KG1 (cell line): ENCODE results near the gene PHPT1.
"Not testable (repeated sequence)": the region's sequence is repeated elsewhere in the genome, so short reads cannot be mapped to it uniquely, and the experiment has no call there.

Source experiments
- DNase-seq: peaks from one replicate; lab custom pipeline; 2025; lab: John Stamatoyannopoulos, UW

Gene PHPT1

DNA sequence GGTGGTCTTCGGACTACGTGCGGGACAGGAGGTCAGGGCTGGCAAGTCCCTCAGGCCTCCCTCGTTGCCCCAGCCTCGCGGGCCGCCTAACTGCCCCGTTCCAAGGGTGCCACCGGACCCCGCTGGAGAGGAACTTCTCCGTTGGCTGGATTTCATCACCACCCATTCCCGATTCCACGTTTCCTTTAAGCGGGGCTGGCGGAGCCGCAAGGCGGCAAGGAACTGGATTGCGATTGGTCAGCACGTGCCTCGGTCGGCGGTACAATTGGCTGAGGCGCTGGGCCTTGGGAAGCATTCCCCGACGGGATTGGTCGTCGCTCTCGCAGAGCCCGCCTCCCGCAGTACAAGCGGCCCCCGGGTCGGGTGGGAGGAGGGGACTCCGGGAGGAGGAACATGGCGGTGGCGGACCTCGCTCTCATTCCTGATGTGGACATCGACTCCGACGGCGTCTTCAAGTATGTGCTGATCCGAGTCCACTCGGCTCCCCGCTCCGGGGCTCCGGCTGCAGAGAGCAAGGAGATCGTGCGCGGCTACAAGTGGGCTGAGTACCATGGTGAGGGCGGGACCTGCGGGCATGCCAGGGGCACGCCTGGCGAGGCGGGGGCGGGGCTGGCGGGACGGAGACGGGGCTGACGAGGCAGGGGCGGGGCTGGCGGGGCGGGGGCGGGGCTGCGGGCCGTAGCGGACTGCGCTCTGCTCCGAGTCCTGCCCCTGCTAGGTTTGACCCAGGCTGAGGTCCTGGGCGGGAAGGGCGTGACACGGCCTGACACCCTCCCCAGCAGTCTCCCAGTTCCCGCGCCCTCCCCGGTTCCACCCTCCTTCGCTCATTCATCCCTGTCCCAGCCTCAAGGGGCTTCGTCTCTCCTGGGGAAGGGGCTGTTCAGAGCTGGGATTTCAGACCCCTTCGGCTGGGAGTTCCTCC lies at the start of gene PHPT1:
Gene PHPT1 (plus strand): TSS at position 372 of the 922 bp plus-strand sequence. CDS start 22 bp downstream, at position 394.
- DNase-seq = peak; percentile 96

DNA sequence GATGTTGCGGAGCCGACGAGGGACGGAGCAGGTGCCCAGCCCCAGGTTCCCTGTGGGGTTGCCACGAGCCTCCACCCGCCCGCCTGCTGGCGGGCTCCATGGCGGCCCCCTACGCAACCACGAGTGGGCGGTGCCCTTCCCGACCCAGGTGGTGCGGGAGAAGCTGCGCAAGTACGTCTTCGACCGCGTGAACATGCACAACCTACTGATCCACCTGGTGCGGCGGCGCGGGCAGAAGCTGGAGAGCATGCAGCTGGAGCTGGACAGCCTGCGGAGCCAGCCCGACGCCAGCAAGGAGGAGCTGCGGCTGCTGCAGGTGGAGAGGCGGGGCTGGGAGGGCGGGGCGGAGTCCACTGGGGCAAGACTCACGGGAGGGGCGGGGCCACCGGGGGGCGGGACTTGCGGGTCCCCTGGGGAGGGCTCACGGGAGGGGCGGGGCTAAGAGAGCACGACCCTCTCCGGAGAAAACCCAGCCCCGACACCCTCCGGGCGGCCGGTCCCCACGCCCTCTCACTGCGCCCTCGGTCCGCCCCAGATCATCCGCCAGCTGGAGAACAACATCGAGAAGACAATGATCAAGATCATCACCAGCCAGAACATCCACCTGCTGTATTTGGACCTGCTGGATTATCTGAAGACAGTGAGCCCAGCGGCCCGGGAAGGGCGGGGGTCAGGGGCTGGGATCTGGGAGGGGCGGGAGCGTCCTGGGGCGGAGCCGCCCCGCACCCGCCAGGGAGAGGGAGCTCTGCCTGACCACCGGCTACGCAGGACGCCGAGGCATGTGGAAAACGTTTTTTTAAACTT lies 49.2 kb upstream of the PHPT1 start:
- no peak for DNase-seq

DNA sequence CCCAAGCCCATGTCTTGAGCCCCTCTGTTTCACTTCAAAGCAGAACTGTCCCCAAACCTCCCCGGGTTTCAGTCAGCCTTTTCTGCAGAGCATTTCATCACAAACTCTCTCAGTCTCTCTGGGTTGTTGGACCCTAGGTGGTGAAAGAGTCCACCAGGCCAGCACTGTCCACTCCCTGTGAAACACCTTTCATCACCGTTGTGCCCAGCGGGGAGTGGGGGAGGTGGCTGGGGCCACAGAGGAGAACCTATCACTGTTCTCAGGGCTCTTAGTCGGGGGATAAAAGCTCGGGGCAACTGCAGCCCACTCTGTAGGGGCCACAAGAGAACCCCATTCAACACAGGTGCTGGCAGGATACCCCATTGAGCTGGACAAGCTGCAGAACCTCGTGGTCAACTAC lies 46.9 kb upstream of the PHPT1 start:
- DNase-seq = no peak

DNA sequence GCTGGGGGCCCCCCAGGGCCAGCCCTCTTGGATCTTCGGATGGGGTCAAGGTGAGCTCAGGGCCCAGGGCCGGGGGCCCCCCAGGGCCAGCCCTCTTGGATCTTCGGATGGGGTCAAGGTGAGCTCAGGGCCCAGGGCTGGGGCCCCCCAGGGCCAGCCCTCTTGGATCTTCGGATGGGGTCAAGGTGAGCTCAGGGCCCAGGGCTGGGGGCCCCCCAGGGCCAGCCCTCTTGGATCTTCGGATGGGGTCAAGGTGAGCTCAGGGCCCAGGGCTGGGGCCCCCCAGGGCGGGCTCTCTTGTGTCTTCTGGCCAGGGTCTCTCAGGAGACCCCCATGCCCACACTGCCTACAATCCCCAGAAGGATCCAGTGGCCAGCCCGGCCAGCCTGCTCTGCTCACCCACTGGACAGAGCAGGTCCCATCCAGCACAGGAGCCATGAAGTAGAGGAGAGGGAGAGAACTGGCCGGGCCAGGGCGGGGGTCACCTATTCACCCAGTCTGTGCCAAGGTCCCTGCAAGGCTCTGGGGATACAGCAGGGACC lies 46.1 kb upstream of the PHPT1 start:
- DNase-seq = not testable (repeated sequence)

DNA sequence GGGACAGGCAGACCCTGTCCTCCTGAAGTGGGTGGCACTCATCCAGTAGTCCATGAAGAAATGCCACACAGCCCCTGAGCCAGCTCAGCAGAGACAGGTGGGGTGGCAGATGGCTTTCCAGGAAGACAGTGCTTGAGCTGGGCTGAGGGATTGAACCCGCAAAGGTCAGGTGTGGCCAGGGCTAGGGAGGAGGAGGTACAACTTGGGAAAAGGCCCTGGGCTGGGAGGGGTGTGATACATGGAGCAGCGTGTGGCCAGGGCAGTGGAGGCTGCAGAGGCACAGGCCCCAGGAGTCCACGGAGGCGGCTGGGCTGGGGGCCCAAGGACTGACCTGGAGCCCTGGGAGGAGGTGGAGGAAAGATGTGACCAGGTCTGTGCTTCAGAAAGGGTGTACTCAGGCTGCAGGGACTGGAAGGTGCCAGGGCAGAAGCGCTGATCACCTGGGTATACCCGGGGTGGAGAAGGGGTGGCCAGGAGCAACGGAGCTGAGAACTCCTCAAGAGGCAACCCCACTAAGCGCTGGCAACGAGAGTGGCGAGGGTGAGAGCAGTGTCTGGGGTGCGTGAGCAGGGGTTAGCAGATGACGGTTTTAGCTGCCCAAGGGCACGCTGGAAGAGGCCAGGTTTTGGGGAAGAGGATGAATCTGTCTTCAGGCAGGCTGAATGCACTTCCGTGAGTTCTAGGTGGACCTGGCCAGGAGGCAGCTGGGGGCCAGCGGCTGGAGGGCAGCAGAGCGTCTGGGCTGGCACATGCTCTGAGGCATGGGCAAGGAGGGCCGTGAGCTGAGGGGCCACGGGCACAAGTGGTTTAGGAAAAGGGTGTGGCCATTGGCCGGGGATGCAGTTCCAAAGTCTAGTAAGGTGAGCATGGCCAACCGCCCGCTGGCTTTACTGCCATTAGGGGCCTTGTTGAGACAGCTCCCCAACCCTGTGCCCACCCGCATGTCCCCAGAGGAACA lies 45.4 kb upstream of the PHPT1 start:
- no peak for DNase-seq

DNA sequence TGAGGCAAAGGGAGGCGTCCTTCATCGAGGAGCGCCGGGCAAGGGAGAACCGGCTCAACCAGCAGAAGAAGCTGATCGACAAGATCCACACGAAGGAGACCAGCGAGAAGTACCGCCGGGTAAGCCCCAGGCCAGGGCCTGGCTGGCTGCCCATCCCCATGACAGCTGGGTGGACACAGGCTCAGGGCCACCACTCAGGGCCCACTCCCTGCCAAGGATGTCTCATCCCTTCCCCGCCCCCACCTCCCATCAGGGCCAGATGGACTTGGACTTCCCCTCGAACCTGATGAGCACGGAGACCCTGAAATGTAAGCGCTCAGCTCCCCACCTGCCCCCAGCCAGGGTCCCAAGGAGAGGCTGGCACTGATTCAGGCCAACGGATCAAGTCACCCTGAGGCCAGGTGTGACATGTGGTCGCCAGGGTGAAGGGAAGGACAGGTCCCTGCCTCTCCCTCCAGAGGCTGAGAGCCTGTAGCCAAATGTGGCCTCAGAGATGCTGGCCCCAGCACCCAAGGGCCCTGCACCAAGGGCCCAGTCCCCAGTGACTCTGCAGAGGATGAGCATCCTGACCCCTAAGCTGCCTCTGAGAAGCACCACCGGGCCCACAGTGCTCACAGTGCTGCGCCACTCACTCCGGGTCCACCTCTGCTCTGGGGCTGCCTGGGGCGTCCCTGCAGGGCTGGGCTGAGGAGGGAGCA lies 44.6 kb upstream of the PHPT1 start:
- no peak for DNase-seq

DNA sequence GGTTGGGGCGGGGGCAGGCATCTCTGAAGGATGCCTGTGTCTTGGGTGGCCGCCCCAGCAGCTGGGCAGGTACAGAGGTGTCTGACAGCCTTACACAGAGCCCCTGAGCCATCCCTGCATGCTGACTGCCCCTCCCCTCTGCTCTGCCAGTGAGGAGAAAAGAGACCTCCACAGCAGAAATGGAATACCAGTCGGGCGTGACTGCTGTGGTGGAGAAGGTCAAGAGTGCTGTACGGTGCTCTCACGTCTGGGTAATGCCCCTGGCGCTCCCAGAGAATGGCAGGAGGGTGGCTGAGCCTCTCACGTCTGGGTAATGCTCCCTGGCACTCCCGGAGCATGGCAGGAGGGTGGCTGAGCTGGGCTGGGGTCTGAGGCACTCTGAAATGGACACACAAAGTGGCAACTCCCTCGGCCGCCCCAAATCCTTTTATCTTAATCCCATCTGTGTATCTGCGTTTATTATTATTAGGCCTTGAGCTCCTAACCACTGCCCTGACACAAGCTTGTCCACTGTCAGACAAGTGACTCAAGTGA lies 43.9 kb upstream of the PHPT1 start:
- no peak for DNase-seq

DNA sequence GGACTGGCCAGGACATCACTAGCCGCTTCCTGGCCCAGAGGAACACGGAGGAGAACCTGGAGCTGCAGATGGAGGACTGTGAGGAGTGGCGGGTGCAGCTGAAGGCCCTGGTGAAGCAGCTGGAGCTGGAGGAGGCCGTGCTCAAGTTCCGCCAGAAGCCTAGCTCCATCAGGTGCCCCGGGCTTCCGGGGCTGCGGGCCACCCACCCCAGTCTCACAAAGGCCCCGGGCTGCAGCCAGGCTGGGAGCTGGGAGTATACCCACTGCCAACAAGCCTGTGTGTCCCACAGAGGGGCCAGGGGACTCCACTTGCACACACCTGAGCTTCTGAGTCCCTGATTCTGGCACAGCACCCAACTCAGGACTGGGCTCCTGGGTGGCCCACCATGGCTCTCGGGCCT lies 43.1 kb upstream of the PHPT1 start:
- no peak for DNase-seq

DNA sequence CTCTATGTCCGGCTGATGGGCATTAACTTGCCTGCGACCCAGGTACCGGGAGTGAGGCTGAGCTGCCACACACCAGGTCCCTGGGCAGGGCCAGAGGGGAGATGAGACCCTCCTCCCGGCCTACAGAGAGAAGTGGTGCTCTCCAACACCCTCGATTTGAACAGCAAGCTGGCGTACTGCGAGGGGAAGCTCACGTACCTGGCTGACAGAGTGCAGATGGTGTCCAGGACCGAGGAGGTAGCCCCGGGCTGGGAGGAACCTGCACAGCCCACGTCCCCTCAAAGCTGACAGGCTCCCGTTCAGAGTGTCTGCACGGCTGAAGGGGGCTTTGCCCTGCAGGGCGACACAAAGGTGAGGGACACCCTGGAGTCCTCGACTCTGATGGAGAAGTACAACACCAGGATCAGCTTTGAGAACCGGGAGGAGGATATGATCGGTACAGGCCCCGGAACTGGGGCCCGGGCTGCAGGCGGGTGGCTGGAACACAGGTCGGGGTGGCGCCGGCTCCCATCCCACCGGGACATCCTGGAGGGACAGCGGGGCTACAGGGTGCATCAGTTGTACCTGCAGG lies 42.5 kb upstream of the PHPT1 start:
- no peak for DNase-seq

DNA sequence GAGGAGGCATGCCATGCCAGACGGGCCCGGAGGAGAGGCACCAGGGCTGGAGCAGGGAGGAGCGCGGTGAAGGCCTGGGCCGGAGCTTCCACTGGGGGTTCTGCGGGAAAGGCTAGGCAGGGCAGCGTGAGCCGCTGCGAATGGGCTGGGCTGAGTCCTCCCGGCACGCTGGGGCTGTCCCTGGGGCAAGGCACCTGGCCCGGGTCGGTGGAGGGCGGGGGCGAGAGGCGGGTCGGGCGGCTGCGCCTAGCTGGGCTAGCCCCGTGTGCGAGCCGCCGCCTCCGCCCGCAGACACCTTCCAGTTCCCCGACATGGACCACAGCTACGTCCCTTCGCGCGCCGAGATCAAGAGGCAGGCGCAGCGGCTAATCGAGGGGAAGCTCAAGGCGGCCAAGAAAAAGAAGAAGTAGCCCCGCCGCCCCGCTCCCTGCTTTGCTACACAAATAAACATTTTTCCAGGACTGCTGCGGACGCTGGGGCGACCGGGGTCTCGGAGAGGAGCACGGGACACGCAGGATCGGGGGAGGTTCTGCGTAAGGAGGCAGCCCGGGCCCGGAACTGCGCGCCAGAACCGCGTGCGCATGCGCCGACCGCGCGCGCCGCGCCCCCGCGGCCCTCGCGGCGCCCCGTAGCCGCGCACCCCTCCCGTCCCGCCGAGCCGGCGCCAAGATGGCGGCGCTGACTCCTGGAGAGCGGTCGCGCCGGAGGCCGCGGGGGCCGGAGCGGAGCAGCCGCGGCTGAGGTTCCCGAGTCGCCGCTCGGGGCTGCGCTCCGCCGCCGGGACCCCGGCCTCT lies 41.7 kb upstream of the PHPT1 start, which contains the start of gene RABL6:
Gene RABL6 (plus strand): TSS at position 668 of the 794 bp plus-strand sequence. CDS start 249 bp downstream, outside the sequence.
- peak; percentile 83 for DNase-seq

DNA sequence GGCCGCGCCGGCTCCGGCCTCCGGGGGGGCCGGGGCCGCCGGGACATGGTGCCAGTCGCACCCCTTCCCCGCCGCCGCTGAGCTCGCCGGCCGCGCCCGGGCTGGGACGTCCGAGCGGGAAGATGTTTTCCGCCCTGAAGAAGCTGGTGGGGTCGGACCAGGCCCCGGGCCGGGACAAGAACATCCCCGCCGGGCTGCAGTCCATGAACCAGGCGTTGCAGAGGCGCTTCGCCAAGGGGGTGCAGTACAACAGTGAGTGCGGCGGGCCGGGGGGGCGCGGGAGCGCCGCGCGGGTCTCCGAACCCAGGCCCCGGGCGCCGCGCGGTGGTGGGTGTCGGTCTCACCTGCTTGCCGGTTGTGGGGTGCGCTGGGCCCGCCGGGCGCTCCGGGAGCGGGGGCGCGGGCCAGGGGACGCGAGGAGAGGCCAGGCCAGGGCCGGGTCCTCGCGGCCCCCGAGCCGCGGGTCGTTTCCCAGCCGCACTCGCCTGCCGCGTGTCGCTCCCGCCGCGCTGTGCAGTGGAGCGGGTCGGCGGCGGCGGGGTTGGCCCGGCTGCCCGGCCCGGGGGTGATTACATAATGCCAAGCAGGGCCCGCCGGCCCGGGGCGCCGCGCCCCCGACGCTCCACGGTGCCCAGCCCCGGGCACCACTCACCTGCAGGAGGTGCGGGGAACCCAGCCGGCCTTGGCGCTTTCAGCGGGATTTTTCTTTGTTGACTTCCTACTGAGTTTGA lies 41.0 kb upstream of the PHPT1 start:
- no peak for DNase-seq

DNA sequence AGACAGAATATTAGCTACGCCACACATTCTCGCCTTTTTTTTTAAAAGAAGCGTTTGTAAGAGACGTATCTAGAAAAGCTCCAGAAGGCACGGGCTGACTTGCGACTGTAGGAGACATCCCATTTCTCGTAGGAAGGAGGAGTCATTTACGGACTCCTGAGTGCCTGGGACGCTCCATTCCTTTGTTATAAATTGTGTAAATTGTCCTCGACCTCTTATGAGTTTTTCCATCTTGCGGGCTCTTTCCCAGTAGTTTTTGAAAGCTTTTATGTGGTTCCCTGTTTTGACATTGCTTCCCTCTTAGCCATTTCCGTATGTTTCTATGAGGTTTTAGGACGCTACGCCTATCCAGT lies 40.4 kb upstream of the PHPT1 start:
- DNase-seq = no peak

DNA sequence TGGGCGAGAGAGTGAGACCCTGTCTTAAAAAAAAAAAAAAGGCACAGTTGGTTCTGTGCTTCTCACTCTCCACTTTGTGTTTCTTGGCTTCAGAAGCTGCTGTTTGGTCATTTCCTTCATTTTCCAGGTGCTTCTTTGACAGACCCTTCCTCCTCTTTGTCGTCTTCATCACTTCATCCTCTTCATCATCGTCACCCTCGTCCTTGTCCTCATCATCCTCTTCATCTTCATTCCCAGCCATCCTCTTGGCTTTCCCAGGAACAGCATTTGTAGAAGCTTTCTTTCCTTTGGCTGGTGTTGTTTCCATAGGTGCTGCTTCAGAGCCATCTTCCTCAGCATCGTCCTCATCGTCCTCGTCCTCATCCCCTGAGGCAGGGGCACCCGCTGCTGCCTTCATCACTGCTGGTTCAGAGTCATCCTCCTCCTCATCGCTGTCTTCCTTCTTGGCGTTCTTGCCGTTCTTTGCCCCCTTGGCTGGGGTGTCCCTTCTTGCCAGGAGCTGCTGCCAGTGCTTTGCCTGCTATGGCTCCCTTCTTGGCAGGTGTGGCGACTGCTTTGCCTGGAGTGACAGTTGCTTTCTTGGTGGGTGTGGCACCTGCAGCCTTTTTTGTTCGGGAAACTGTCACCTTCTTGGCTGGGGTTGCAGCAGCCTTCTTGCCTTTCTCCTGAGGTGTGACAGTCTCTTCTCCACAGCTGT lies 34.3 kb upstream of the PHPT1 start:
- no peak for DNase-seq

DNA sequence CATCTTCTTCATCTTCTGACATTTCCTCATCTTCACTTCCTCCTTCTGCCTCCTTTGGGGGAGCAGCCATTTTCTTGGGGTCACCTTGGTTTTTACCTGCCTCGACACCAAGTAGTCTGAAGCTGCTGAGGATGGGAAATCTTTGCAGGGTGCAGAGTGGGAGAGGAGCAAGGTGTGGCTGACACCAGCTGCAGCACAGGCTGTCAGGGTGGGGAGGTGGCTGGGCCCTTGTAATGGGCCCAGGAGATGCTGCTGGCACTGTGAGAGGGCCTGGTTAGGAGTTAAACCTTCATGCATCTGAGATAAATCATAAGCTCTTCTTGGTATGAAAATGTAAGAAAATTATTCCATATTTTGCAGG lies 33.8 kb upstream of the PHPT1 start:
- DNase-seq = no peak

DNA sequence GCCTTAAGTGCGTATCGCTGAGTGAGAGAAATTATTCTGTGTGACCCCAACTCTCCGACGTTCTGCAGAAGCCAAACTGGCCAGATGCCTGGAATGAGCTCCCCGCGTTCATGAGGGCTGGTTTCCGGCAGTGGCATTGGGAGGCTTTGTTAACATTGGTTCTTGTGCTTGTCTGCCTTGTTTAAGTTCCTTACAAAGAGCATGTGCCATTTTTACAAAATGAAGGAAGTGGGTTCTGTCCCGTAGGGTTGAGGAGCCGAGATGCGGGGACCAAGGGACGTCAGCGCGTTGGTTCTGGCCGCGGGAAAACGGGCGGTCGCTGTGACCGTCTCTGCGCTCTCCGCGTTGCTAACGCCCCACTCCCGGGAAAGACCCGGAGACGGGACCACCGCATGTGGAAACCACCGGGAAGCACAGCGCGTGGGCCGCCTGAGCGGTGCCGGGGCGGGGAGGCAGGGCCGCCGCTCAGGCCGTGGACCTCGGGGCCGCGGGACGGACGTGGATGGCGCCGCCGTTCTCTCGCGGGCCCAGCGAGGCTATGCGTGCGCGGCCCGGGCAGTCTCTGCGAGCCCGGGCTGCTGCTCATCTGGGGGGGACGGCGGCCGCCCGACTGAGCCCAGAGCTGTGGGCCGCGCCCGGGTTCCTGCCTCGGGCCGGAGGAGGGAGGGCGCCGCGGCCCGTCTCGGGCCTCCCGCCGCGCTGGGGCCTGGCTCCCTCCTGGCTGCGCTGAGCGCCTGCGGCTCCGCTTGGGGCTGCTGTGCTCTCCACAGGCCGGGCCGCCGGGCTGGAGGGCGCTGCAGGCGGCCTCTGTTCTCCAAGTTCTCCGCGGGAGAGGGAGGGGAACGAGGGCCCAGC lies 28.0 kb upstream of the PHPT1 start:
- no peak for DNase-seq

DNA sequence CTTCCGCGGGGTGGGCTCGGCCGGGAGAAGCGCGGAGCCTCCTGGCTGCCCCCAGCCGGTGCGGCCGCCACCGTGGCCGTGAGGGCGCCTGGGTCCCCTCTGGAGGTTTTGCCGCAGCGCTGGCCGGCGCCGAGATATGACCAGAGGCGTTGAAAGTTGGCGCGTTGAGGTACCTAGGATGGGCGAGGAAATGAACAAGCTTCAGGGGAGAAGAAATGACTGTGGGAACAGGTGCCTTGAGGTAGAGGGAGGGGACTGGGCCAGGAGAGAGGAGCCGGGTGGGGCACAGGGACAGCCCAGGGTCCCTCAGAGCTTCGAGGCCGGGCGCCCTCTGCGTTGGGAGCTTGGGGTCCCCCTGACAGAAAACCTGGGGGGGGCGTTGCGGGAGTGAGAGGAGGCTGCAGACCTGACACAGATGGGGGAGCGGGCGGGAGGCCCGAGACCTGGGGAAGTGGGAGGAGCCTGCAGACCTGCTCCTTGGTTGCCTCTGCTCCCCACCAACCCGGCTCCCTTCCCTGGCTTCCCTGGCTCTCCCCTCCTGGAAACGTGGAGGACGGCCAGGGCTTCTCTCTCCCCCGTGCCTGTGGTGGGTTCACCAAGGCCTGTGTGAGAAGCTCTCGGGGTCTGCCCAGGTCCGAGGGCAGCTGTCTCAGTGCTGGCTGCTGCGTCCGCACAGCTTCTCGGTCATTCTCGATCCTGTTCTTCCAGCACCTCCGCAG lies 27.2 kb upstream of the PHPT1 start:
- DNase-seq = no peak
